Right renal cortex interstitium (tissue), 3 donors: Measurements from ENCODE around the gene IRF1. TPM values are rescaled to one million over a fixed set of nuclear protein-coding genes. Genes with fewer than 3 reads are reported as not detected.

Source experiments
- DNase-seq, 3 donors: peaks; one replicate each; pipeline ENCODE4 v3.0.0-alpha.2; 2013; ENCODE audit warnings: low read depth in 3 of 3, low spot score in 2 of 3
- polyA plus RNA-seq, 3 donors: library from polyadenylated mRNA; unstranded; fragments of 120-200 nt; gene quantifications; one replicate each; pipeline ENCODE4 v1.2.1, GENCODE V29; 2013; ENCODE audit not compliant: insufficient read length in 3 of 3

Gene IRF1
- polyA plus RNA-seq, 3 donors, result 15.1 to 21.4 (median 18.2) TPM

DNA sequence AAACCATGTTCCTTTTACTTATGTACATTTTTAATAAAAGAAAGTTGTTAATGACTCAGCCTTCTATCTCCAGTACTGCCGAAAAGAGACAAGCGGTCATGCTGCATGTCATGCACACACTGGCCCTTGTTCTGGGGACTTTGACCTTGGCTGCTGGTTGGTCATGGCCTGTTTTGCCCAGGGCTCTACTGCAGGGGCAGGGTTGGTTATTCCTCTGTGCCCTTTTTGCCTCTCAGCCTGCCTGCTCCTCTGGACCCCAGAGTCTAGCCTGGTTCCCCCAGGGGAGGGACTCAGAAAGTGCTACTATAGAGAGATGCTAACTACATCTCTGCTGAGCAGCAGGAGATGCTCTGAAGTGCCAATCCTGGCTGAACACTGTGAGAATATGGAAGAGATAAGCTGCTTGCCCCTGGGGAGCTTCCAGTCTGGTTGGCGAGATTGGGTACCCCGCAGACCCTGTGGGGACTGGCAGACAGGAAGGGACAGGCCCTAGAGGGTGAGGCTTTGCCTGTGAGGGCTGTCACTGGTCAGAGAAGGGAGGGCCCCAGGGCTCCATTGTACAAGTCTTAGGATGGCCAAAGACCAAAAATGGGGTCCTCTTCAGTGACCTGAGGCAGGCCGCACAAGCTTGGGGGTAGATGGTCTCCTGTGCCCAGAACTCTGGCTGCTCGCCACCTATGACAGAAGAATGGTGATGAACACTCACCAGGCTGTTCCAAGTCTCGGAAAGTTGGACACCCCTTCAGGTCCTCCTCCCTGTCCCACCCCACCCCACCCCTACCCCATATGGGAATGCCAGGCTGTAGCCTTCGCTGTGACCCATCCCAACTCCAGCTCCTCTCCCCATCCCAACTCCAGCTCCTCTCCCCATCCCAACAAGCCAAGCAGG lies 14.3 kb downstream of the IRF1 start:
- DNase-seq, result no peak

DNA sequence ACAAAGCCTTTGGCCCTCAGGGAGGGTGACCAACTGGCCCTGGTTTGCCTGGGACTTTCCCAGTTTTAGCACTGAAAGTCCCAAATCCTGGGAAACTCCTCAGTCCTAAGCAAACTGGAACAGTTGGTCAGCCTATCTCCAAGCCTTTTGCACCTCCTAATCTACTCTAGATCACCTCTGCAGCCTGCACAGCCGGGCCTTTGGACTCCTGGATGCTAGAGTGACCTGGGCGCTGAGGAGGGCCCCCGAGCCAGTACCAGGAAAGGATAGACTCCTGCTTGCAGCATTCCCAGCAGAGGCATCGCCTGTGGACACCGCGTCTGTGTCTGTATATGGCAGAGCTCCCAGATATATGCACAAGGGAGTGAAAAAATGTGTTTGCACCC lies 15.1 kb downstream of the IRF1 start:
- no peak for DNase-seq

DNA sequence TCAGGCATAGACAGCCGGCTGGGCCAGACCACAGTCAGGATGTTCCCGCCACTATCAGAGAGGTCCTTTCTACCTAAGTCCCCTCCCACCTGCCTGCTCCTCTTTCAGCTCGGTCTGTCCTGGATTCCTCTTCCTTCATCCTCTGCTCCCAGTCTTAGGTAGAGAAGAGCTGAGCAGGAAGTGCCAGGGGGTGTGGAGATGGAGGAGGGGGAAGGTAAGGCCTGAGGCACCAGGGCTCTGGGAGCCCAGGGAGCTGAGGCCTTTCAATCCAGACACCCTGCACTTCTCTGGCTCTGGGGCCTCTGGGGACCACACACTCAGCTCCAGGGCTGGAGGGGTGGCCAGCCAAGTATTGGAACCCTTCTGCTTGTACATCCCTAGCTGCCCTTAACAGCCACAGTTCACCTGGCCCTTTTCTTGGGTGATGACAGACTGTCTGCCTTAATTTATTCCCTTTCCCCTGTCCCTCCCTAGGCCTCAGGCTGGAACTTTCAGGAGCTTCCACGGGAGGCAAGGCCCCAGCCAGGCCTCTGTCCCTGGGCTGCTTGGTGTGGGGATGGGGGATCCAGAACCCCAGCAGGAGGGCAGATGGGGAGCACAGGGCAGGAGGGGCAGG lies 15.6 kb downstream of the IRF1 start:
- no peak for DNase-seq

DNA sequence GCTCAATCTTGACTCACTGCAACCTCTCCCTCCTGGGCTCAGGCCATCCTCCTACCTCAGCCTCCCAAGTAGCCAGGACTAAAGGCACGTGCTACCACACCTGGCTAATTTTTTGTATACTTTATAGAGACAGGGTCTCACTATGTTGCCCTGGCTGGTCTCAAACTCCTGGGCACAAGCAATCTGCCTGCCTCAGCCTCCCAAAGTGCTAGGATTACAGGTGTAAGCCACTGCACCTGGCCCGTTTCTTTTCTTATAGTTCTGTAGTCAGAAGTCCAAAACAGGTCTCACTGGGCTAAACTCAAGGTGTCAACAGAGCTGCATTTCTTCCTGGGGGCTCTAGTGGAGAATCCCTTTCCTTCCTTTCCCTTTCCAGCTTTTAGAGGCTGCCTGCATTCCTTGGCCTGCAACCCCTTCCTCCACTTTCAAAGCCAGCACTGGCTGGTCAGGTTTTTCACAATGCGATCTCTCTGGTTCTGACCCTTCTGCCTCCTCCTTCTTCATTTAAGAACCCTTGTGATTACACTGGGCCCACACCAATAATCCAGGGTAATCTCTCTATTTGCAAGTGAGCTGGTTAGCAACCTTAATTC lies 16.3 kb downstream of the IRF1 start:
- no peak for DNase-seq

DNA sequence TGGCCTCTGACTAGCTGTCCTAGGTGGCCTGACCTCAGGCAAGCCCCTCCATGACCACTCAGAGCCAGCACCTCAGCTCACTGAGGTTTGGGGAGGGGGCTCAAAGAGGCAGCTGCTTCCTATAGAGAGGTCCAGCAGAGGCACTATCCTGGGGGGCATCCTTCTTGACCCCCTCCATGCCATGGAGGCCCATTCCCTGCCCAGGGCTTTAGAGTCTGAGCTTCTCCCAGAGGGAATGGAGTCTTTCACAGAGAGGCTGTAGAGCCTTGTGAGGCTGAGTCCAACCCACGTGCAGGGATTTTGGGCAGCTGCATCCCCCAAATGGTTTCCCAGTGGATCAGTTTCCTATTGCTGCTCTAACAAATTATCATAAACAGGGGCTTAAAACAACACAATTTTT lies 16.9 kb downstream of the IRF1 start:
- DNase-seq, result no peak

DNA sequence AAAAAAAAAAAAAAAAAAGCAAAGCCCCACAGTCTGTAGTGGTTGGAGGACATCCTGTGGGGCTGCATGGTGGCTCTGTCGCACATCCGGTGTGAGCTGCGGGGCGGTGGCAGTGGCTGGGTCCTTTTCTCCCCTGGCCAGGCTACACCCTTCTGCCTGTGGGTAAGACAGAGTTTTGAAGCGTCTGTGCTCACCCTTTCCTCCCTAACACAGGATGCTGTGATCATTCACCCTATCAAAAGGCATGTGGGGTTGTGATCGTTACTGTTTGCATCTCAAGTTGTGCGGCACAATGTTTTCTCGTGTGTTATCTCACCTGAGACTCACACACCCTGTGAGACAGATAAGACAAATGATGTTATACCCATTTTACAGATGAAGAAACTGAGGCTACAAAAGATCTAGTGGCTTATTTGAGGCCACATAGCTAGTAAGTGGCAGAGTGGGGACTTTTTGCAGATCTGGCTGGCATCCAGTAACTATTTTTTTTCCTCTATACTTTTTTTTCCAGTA lies 17.5 kb downstream of the IRF1 start:
- no peak for DNase-seq

DNA sequence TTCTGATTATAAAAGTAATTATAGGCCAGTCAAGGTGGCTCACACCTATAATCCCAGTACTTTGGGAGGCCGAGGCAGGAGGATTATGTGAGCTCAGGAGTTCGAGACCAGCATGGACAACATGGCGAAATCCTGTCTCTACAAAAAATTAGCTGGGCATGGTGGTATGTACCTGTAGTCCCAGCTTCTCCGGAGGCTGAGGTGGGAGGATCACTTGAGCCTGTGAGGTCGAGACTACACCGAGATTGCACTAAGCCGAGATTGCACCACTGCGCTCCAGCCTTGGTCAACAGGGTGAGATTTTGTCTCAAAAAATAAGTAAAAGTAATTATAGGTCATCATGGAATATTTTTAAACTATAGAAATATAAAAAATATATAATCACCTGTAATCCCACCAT lies 18.1 kb downstream of the IRF1 start:
- no peak for DNase-seq

DNA sequence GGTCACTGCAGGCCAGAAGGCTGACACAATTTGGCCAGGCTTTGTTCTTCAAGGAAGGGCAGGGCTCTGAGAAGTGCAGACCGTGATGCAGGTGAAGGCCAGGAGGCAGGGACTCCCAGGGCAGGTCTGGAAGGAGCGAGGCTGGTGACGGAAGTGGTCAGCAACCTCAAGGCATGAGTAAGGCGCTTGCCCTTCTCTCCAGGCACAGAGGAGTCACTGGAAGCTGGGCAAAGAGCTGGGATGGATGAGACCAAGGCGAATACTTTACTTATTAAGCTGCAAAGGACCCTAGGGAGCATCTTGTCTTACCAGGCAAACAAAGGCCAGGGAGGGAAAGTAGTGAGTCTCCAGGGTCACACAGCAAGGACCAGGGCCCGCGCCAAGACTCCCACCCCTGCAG lies 18.6 kb downstream of the IRF1 start:
- DNase-seq, result no peak

DNA sequence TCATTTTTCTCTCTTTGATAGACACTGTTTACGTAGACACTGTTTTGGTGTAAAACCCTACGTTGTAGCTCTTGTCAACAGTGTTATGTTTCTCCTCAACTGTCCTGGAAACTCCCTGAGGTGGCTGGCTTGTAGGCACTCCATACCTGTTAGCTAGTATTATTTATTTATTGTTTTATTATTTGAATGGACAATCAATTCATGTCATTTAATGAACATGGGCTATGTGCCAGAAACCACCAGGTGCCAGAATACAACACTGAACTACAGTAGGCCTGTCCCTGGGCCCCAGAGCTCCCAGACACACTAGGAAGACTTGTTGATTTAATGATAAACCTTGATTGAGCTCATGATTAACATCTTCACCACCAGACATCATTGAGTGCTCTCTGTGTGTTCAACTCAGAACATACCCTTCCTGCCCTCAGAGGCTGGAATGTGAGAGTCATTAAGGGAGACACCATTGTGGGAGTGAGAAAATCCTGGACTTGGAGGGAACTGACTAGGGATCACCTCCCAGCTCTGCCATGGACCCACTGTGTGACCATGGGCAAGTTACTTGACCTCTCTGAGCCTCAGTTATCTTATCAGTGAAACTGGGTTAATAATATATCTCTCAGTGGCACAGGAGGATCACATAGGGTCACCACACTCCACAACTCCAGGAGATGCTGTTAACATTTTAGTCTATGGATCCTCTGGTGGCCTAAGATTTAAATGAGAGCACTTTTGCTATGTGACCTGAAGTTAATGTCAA lies 19.2 kb downstream of the IRF1 start:
- no peak for DNase-seq

DNA sequence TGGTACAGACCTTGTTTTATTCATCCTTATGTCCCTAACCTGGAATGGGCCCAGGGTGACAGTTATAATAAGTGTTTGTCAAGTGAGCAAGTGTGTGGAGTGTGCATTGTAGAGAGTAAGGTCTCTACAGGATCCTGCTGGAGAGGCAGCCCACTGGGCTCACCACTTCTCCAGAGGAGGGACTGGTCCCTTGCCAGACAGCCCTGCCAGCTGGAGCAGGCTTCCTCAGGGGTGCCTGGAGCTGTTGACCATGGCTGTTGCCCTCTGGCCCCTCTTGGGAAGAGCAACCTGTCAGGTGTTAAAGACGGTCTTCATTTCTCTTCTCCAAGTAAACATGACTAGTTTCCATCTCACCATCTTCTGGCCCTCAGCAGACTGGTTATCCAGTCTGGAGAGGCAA lies 20.0 kb downstream of the IRF1 start:
- DNase-seq, result no peak

DNA sequence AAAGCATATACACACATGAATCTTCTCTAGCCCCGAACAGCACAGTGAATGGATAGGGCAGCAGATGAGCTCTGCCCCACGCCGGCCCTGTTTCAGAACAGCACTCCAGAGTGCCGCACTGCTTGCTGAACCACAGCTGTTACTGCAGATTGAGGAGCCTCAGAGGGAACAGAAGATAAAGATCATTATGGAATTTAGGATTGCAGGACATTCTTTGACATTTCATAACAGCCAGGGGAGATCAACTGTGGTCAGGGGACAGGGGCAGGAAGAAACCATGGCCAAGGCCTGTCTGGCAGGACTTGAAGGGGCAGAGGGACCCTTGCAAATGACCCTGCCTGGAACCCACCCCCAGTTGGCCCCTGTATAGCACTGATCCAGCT lies 20.6 kb downstream of the IRF1 start:
- DNase-seq, result no peak

DNA sequence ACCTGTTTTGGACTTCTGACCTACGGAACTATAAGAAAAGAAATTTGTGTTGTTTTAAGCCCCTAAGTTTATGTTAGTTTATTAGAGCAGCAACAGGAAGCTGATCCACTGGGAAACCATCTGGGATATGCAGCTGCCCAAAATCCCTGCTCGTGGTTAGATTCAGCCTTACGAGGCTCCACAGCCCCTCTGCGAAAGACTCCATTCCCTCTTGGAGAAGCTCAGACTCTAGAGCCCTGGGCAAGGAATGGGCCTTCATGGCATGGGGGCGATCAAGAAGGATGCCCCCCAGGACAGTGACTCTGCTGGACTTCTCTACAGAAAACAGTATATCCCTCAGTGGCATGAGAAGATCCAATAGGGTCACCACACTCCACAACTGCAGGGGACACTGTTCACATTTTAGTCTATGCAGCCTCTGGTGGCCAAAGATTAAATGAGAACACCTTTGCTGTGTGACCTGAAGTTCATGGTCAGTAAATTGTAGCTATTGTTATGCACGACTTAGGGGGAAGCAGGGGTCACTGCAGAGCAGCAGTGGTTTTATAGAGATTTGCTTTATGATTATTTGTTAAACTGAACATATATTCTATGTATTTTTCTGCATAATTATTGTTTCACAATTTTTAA lies 21.1 kb downstream of the IRF1 start:
- DNase-seq, result no peak

DNA sequence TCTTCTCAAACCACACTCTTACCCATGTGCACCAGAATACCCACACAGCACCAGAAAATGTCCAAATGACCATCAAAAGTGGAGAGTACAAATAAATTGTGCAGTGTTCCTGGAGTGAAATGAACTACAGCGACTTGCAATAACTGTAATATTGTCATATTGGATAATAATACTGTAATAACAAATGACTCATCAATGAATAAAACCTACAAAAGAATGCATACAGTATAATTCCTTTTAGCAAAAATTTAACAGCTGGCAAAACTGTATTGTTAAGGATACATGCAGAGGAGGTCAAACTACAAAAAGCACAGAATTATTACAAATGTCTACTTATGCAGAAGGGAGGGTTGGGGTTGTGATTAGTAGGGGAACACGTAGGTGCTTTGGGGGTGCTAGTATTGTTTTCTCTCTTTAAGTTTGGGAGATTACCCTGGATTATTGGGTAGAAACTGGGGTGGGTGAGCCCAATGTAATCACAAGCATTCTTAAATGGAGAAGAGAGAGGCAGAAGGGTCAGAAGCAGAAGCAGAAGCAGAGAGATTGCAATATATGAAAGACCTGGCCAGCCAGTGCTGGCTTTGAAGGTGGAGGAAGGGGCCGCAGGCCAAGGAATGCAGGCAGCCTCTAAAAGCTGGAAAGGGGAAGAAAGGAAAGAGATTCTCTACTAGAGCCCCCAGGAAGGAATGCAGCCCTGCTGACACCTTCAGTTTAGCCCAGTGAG lies 21.8 kb downstream of the IRF1 start:
- DNase-seq, result no peak

DNA sequence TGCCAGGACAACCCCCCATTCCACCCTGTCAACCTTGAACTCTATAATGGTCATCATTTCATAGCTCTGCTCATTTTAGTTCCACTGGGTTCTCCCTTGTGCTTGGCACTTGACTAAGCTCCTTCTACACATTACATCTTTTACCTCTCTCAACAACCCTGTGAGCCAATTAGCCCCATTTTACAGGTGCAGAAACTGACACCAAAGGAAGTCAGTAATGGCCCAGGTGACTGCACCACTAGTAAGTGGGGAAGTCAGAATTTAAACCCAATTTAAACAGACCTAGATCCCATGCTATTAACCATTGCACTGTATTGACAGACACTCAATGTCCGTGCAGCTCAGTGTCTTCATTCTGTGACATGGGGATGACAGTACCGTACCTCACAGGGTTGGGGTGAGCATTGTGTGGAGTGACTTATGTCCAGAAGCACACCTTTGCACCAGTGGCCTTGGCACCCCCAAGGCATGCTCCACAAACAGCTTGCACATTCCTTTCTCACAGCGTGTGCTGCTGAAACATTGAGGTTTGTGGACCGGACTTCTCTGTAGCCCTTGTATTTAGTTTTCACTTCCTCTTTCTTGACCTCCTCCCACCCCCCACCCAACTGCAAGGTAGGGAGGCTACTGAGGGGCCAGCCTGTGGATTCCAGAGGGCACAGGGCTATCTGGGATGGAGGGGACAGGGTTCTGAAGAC lies 23.1 kb downstream of the IRF1 start:
- no peak for DNase-seq

DNA sequence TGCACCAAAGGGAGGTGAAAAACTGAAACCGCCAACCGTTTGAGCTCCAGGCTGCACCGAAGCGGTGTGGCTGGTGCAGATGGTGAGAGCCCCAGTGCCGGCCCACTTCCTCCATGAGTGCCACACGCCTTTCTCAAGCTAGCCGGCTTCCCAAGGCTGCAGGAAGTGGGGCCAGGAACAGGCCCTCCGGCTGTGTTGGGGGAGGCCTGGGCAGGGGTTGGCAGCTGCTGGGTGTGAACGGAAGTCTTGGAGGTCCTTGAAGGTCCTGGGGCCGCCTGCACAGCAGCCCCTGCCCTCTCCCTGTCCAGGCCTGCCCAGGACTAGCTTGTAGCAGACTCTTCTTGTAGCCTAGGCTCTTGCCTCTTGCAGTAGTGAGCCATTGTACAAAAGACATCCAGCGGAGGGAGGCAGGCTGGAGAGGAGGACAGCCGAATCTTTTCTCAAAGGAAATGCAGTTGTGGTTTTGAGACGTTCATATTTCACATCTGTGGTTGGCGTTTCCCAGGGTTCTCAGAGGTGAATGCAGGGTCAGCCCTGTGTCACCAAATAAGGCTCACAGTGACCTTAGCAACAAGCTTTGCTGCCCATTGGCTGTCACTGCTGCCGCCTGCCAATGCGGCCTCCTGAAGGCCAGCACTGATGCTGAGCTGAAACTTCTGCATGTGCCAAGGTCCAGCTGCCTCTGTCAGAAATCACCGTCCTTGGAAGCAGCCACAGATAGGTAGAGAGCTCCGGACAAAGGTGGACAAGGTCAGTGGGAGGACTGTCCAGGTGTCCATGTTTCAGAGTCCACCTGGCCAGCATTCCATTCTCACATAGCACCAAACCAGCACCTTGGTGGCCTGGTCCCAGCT lies 23.9 kb downstream of the IRF1 start:
- no peak for DNase-seq

DNA sequence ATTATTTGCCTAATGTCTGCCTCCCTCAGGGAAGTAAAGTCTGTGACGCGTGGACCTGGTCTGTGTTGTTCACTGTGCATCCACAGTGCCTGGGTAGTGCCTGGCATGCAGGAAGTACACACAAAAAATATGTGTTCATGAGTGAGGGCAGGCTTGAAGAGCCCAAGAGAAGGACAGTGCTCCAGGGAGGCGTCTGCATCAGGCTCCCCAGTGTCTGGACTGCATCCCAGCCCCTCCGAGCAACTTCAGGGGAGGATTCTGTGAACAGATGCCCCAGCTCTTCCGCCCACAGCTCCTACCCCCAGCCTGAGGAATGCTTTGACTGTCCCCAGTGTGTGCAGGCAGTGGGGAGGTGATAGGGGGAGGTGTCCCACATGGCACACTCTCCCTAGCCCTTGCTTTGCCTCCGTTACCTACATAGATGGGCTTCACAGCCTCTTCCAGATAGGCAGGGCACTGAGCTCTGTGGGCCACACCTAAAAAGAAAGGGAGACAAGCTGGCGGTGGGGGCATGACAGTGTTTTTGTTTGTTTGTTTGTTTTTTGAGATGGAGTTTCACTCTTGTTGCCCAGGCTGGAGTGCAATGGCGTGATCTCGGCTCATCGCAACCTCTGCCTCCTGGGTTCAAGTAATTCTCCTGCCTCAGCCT lies 25.4 kb downstream of the IRF1 start:
- no peak for DNase-seq

DNA sequence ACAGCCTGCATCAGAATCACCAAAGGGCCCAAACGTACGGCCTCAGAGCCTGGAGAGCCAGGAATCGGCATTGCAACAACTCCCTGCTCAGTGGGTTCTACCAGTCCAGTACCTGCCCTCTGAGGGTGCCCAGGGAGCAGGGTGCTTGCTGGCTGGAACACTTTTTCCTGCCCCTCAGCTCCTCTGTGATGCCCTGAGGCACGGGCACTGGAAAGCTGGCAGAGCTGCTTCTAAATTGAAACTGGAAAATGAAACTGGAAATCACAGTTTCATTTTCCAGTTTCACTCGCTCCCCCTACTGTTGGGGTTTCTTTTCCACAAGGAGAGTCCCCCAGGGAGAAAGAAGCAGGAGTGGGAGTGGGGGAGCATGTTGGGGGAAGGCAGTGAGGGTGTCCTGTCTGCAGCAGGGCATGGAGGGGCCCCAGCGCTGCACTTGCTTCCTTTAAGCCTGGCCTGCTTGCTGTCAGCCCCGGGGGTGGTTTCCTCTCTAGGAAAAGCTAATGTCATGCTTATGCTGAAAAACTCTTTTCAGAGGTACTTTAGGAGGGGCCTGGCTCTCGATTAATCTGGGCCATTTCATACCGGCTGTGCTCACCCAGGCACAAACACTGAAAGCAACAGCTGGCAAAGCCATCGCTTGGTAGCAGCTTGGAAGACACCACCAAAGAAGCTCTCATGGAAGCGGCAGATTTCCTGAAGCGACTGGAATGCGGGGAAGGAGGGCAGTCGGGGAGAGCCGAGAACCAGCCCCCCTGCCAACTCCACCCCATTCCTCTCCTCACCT lies 26.2 kb downstream of the IRF1 start:
- no peak for DNase-seq
